GM13977 (cell line): ENCODE results near the gene RCAN2.

Source experiments
- DNase-seq: peaks from one replicate; pipeline ENCODE4 v3.0.0; 2012; ENCODE audit warnings: low spot score
- in situ Hi-C: fragments of 300-500 bp; cut with MboI; formaldehyde crosslinking; loops from one replicate; pipeline ENCODE4 v1.12.0; 2022; ENCODE audit warnings: low sequenced_read_pairs, low pct_unique_long_range_greater_than_20kb, mixed read lengths, inconsistent platforms; ENCODE audit not compliant: unreplicated experiment
- TF ChIP-seq, protein P1 (sequence below): IDR thresholded peaks from 2 replicates; pipeline ENCODE4 v1.5.1; 2012; ENCODE audit warnings: mild to moderate bottlenecking, control low read depth; ENCODE audit not compliant: insufficient read depth; ENCODE audit errors: extremely low read depth, missing control alignments

Gene RCAN2

DNA sequence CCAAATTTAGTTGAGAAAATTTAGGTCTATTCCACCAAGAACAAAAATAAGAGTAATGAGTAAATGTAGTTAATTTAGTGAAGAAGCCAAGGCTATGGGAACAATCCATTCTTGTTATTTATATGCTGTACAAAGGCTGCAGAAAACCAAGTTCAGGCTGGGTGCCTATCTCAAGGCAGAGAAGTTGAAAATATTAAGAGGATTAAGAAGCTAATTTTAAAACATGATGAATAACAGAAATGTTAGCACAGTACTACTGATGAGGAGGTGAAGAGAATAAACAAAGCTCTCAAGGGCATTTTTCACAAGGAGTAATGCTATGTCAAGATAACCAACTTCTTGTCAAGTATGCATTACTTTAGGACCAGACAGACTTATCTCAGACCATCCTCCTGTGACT, 68.6 kb downstream of the RCAN2 start:
- in situ Hi-C loops = no loop called here
- TF ChIP-seq, protein P1, sequence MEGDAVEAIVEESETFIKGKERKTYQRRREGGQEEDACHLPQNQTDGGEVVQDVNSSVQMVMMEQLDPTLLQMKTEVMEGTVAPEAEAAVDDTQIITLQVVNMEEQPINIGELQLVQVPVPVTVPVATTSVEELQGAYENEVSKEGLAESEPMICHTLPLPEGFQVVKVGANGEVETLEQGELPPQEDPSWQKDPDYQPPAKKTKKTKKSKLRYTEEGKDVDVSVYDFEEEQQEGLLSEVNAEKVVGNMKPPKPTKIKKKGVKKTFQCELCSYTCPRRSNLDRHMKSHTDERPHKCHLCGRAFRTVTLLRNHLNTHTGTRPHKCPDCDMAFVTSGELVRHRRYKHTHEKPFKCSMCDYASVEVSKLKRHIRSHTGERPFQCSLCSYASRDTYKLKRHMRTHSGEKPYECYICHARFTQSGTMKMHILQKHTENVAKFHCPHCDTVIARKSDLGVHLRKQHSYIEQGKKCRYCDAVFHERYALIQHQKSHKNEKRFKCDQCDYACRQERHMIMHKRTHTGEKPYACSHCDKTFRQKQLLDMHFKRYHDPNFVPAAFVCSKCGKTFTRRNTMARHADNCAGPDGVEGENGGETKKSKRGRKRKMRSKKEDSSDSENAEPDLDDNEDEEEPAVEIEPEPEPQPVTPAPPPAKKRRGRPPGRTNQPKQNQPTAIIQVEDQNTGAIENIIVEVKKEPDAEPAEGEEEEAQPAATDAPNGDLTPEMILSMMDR = no peak
- no peak for DNase-seq

DNA sequence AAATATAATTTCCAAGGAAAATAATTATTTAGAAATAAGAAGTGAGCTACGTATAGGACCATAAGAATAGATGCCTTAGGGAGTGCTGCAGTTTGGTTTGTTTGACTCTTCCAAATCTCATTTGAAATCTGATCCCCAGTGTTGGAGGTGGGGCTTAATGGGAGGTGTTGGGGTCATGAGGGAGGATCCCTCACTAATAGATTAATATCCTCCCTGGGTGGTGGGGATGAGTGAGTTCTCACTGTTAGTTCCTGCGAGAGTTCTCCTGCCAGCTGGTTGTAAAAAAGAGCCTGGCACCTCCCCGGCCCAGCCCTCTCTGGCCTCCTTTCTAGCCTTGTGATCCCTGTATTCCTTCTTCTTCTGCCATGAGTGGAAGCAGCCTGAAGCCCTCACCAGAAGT, 69.3 kb downstream of the RCAN2 start:
- TF ChIP-seq, protein P1 = no peak
- in situ Hi-C loops = no loop called here

DNA sequence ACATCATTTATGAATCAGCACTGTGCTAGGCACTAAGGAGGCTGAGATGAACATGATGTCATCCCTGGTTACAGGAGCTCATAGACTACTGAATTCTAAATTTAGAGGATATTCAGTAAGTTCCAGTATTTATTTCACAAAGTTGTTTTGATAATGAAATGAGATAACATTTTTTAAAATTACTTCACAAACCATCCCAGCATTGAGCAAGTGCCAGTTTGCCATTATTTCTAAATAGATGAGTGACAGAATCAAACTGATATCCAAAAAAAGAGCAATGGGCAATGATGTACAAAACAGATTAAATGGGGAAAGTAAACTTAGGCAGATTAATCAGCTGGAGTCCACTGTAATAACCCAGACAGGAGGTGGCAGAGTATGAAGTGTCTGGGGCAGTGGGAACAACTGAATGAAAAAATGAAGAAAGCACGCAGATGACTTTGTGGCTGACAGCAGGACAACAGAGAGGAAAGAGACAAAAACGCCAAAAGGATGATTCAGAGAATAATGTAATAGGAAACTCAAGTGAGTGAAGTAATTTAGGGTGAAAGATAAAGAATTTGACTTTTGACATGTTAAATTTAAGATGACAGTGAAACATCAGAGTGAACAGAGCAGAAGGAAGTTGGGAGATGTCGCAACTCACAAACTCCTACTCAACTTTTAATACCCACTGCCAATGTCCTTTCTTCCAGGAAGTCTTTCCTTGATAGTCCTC, 70.2 kb downstream of the RCAN2 start:
- DNase-seq = no peak
- in situ Hi-C loops = no loop called here
- TF ChIP-seq, protein P1 = no peak

More for the DNA sequence above, 69.3 kb downstream of the RCAN2 start:
- DNase-seq = no peak

DNA sequence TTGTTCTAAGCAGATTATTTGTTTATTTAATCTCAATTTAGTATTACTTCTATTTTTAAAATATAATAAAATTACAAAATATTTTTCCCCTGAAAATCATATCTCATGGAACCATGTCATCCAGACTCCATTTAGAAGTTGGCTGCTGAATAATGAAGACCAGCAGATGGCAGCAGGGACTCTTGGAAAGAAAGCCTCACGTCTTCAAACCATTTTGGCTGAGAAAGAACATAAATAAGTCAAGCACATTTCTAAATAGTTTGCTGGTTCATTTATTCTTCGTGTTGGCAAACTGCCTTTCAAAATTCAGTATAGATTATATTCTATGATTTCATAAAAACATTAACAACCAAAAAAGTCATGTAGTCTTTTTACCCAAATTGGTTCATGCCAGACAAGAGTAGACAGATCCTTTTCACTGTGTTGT, 71.7 kb downstream of the RCAN2 start:
- in situ Hi-C loops = loop anchor here (10.0 kb wide), 1 partner anchor 185 kb away; no protein-coding TSS in a partner anchor
- peak; percentile 34 for DNase-seq
- TF ChIP-seq, protein P1 = peak; percentile 73

DNA sequence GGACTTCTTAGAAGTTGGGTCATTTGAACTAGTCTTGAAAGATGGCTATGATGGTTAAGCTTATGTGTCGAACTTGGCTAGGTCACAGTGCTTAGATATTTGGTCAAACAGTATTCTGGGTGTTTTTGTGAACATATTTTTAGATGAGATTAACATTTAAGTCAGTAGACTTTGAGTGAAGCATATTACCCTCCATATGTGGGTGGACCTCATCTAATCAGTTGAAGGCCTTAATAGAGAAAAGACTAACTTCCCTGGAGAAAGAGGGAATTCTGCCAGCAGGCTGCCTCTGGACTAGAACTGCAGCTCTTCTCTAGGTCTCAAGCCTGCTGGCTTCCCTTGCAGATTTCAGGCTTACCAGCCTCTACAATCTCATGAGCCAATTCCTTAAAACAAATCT, 76.9 kb downstream of the RCAN2 start:
- TF ChIP-seq, protein P1 = no peak
- in situ Hi-C loops = loop anchor here (10.0 kb wide), 1 partner anchor 180 kb away; no protein-coding TSS in a partner anchor
- DNase-seq = no peak

DNA sequence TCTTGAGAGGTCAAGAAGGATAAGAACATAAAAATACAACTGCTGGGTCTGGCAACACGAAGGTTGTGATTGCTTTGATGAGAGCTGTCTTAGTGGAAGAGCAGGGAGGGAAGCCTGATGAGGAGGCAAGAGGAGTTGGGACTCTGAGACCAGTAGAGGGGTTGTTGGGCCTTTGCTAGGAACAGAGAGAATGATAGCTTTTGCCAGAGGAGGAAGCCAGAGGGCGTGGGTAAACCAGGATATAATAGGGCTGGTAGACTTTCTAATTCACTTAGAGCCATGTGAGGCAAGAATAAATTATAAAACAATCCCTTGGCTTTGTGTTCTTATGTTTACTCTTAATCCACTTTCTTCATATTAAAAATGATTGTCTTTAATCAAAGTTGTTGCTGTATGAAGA, 78.6 kb downstream of the RCAN2 start:
- TF ChIP-seq, protein P1 = no peak
- DNase-seq = no peak
- in situ Hi-C loops = loop anchor here (10.0 kb wide), 1 partner anchor 178 kb away; no protein-coding TSS in a partner anchor
